Thoracic aorta (tissue), 2 donors: ENCODE data around the gene EPM2AIP1. TPM values are rescaled to one million over a fixed set of nuclear protein-coding genes. Genes with fewer than 3 reads are reported as not detected.

Source experiments
- ATAC-seq: fragments of 150-250 bp; one replicate; pipeline ENCODE4 v1.8.0; 2017; ENCODE audit warnings: low read depth; ENCODE audit not compliant: insufficient number of reproducible peaks, low FRiP score
- DNase-seq: peaks from one replicate; pipeline ENCODE4 v3.0.0-alpha.2; 2020; ENCODE audit warnings: low spot score
- H3K27ac ChIP-seq, 2 donors: fragments of 200-600 bp; sonication (generic); 1 replicate in 1 of 2; 2 replicates in 1 of 2; pipeline ENCODE4 v1.5.1; 2016; ENCODE audit warnings: mild to moderate bottlenecking in 2 of 2, moderate library complexity in 2 of 2
- H3K27me3 ChIP-seq: fragments of 200-600 bp; sonication (generic); replicated peaks from 2 replicates; pipeline ENCODE4 v1.6.0; 2016; ENCODE audit warnings: mild to moderate bottlenecking; ENCODE audit not compliant: insufficient read depth
- H3K36me3 ChIP-seq: fragments of 200-600 bp; sonication (generic); one replicate; pipeline ENCODE4 v1.5.1; 2016
- H3K4me1 ChIP-seq, 2 donors: fragments of 200-600 bp; sonication (generic); 1 replicate in 1 of 2; 2 replicates in 1 of 2; pipeline versions ENCODE4 v1.5.1 to v1.6.0; 2016; ENCODE audit warnings: low read depth in 2 of 2, mild to moderate bottlenecking in 1 of 2; ENCODE audit not compliant: control insufficient read depth in 1 of 2
- H3K4me3 ChIP-seq: fragments of 200-600 bp; sonication (generic); 2 replicates; pipeline ENCODE4 v1.5.1; 2016; ENCODE audit warnings: mild to moderate bottlenecking
- H3K9me3 ChIP-seq: fragments of 200-600 bp; sonication (generic); 2 replicates; pipeline ENCODE4 v1.5.1; 2016
- total RNA-seq, 2 donors: library from RNA; depleted of rRNA; stranded (reverse); fragments of >200 nt; gene quantifications; one replicate each; pipeline versions ENCODE4 v1.1.0 to v1.2.3, GENCODE V29; 2016
- TF ChIP-seq, protein P1 (sequence below): fragments of 200-600 bp; sonication (generic); IDR thresholded peaks from one replicate; pipeline ENCODE4 v1.5.1; 2019; ENCODE audit warnings: antibody characterized with exemption

EPM2AIP1 gene
- total RNA-seq, 2 donors from 2014 or later, result 11.2 to 32.6 TPM

DNA sequence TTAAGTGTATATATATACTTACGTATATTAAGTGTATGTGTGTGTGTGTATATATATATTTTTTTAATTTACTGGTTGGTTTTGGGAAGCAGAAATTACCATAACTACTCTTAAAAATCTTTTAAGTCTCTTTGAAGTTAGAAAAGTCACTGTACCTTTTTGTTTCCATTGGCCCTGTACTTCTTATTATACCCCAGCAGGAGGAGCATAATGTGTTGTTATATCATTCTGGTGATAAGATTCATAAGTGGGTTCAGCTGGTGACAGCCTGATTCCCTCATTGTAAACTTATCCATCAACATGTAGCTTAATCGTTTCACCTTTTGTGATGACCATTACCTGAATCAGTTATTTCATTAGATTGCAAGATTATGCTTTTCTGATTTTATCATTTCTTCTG lies 31.2 kb upstream of the EPM2AIP1 start:
- TF ChIP-seq, protein P1, sequence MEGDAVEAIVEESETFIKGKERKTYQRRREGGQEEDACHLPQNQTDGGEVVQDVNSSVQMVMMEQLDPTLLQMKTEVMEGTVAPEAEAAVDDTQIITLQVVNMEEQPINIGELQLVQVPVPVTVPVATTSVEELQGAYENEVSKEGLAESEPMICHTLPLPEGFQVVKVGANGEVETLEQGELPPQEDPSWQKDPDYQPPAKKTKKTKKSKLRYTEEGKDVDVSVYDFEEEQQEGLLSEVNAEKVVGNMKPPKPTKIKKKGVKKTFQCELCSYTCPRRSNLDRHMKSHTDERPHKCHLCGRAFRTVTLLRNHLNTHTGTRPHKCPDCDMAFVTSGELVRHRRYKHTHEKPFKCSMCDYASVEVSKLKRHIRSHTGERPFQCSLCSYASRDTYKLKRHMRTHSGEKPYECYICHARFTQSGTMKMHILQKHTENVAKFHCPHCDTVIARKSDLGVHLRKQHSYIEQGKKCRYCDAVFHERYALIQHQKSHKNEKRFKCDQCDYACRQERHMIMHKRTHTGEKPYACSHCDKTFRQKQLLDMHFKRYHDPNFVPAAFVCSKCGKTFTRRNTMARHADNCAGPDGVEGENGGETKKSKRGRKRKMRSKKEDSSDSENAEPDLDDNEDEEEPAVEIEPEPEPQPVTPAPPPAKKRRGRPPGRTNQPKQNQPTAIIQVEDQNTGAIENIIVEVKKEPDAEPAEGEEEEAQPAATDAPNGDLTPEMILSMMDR, result peak; percentile 54
- peaks cover 35% of the 10 kb centered on the region for H3K36me3 ChIP-seq

DNA sequence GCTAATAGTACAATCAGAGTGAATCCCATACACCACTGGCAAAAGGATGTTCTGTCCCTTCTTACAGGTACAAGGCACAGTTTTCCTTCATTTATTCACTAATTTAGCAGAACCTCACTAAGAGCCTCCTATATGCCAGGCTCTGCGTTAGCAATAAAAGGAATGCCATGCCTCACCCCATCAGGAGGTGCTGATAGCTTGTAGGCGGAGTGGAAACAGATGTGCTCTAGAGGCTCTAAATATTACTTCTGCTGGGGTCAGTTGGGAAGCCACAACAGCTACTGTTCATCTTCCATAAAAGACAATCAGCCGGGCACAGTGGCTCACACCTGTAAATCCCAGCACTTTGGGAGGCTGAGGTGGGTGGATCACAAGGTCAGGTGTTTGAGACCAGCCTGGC lies 24.8 kb upstream of the EPM2AIP1 start:
- no peak for DNase-seq
- Histone ChIP-seq H3K36me3 (peaks cover 59% of the 10 kb centered on the region), H3K4me3 (no peak overlapping the region), H3K4me1 (no peaks in the 10 kb centered on the region), H3K27me3 (no peaks in the 10 kb centered on the region), H3K9me3 (no peaks in the 10 kb centered on the region), H3K27ac (no peak overlapping the region)
- TF ChIP-seq, protein P1, result no peak
- no peak for ATAC-seq

More for the DNA sequence above, 31.2 kb upstream of the EPM2AIP1 start:
- H3K4me1 ChIP-seq, result peaks cover 9 to 33% of the 10 kb centered on the region in 2 donors
- ATAC-seq (no peak), DNase-seq (no peak)
- no peaks in the 10 kb centered on the region for H3K27me3 ChIP-seq
- H3K27ac ChIP-seq, result no peak overlapping the region
- H3K4me3 ChIP-seq, result no peak overlapping the region
- H3K9me3 ChIP-seq, result no peaks in the 10 kb centered on the region

DNA sequence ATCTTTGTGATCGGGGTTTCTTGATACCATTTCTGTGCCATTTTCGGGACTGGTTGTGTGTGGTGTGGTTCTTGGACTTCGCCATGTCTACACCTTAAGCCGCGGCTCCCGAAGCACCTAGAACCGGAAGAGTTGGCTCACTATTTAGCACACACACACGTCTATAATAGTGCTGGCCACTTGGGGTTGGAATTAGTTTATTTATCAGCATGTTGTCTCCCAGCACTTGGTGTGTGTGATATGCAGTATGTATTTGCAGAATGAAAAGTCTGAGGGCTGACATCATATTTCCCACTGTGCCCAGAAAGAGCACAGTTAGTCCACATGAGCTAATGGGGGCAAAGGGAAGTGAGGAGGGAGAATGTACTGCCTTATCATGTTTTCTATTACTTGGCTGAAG lies 24.0 kb upstream of the EPM2AIP1 start:
- Histone ChIP-seq H3K27ac (no peak overlapping the region), H3K9me3 (no peaks in the 10 kb centered on the region), H3K4me1 (no peaks in the 10 kb centered on the region), H3K4me3 (no peak overlapping the region), H3K36me3 (peaks cover 64% of the 10 kb centered on the region), H3K27me3 (no peaks in the 10 kb centered on the region)
- DNase-seq, result no peak
- no peak for ATAC-seq
- TF ChIP-seq, protein P1, result no peak

DNA sequence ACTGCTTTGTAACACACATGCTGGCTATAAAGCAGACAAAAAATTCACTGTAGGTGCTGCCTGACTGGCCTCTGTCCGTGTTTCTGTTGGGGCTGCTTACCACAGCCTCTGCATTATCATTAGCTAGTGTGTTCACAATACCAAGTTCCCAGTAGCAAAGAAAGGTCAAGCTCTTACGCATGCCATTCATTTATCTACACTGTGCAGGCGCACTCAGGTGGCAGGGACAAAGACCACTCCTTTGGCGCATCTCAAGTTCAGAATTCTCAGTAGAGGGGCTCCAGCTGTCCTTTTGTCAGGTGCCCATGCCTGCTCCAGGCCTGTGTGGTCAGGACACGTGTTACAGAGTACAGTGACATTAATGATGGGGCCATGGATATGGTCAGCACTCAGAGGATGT lies 22.7 kb upstream of the EPM2AIP1 start:
- H3K9me3 ChIP-seq, result no peaks in the 10 kb centered on the region
- H3K4me1 ChIP-seq, result no peaks in the 10 kb centered on the region
- no peak overlapping the region for H3K27ac ChIP-seq
- TF ChIP-seq, protein P1, result no peak
- DNase-seq (no peak), ATAC-seq (no peak)
- H3K36me3 ChIP-seq, result peaks cover 60% of the 10 kb centered on the region
- no peaks in the 10 kb centered on the region for H3K27me3 ChIP-seq
- no peak overlapping the region for H3K4me3 ChIP-seq

DNA sequence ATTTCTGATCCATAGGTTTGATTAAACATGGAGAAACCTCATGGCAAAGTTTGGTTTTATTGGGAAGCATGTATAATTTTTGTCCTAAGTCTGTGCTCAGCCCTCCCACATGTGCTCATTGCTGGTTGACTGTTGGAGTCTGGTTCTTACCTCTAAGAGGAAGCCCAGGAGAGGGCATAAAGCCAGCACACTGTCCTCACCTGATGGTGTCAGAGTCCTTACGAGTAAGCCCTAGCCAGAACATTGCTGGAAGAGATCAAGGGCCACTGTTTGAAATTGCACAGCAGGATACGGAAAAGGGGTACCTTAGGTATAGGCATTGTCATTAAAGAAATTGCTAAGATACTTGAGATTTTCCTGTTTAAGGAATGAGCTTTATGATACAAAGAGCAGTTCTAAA lies 21.7 kb upstream of the EPM2AIP1 start:
- Histone ChIP-seq H3K36me3 (peaks cover 61% of the 10 kb centered on the region), H3K9me3 (no peaks in the 10 kb centered on the region), H3K4me1 (no peaks in the 10 kb centered on the region), H3K27ac (no peak overlapping the region), H3K27me3 (no peaks in the 10 kb centered on the region), H3K4me3 (no peak overlapping the region)
- TF ChIP-seq, protein P1, result no peak
- ATAC-seq (no peak), DNase-seq (no peak)
